Erythroblast (primary cell): Measurements from ENCODE around the gene CDC14B.

ENCODE experiments used
- GATA1 ChIP-seq: IDR thresholded peaks from 2 replicates; pipeline ENCODE4 v1.6.1; 2011; ENCODE audit warnings: low read depth, mild to moderate bottlenecking, control low read depth, low read length, moderate library complexity
- POLR2A ChIP-seq: IDR thresholded peaks from 2 replicates; pipeline ENCODE4 v1.6.1; 2011; ENCODE audit warnings: mild to moderate bottlenecking, low read length

DNA sequence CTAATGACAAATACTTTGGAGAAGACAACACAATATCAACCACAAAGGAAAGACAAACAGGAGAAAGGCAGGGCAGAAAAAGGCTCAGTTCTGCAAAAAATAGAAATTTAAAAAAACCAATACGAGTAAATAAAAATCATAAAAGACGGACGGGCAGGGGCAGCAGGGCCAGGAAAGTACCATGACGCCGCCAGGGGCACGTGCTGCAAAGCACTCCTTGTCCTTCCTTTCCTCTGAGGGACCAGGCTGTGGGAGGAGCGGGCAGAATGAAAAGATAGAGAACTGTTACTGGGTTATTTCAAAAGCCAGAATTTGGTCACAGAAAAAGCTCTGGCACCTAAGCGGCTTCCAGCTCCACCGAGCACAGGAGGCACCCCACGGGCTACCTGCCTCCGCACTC, 115.7 kb downstream of the CDC14B start:
- no peak for TF ChIP-seq POLR2A
- no peak for TF ChIP-seq GATA1
